Stimulated activated memory B cell treated with anti-CD40 and anti-IgM and Interleukin-4, amounts not matched to agents 10 μg/mL and 1 μg/mL and 100 μg/mL, for 72 hours (primary cell): ENCODE results near the gene TTC23.

ENCODE experiments used
- ATAC-seq: fragments of 150-1000 bp; cut with Tn5 transposase; 2 replicates; pipeline ENCODE4 v1.10.0; 2021
- H3K27ac Mint-ChIP-seq: one replicate; pipeline ENCODE4 v1.8.0; 2022; ENCODE audit warnings: mild to moderate bottlenecking, mixed read lengths
- H3K27me3 Mint-ChIP-seq: one replicate; pipeline ENCODE4 v1.8.0; 2022; ENCODE audit warnings: mixed read lengths
- H3K36me3 Mint-ChIP-seq: one replicate; pipeline ENCODE4 v1.8.0; 2022; ENCODE audit warnings: mixed read lengths
- H3K4me1 Mint-ChIP-seq: one replicate; pipeline ENCODE4 v1.8.0; 2022; ENCODE audit warnings: mixed read lengths
- H3K4me3 Mint-ChIP-seq: one replicate; pipeline ENCODE4 v1.8.0; 2022; ENCODE audit warnings: mild to moderate bottlenecking, moderate library complexity, mixed read lengths
- H3K9me3 Mint-ChIP-seq: one replicate; pipeline ENCODE4 v1.8.0; 2022; ENCODE audit warnings: mixed read lengths

Gene TTC23

DNA sequence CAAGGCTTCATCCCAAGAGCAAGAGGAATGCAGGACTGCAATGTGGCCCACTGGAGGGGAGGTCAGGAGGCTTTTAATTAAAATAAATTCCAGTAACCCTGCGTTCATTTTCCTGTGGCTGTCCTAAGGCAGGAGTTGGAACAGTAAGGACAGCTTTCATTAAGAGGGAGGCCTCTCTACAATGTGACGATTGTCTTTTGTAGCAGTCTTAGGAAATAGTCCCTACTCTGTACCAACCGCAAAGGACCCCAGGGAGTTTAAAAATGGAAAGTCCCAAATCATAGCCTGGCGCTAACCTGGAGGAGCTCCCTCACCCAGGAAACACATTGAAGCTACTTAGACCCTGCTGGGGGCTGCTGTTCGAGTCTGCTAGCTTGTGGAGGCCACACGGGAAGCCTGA, 81.7 kb downstream of the TTC23 start:
- Mint-ChIP-seq H3K27me3 (no peaks in the 10 kb centered on the region), H3K4me1 (peaks cover 29% of the 10 kb centered on the region), H3K9me3 (no peaks in the 10 kb centered on the region), H3K4me3 (no peak overlapping the region), H3K27ac (no peak overlapping the region), H3K36me3 (no peaks in the 10 kb centered on the region)
- ATAC-seq, result peak; percentile 69

DNA sequence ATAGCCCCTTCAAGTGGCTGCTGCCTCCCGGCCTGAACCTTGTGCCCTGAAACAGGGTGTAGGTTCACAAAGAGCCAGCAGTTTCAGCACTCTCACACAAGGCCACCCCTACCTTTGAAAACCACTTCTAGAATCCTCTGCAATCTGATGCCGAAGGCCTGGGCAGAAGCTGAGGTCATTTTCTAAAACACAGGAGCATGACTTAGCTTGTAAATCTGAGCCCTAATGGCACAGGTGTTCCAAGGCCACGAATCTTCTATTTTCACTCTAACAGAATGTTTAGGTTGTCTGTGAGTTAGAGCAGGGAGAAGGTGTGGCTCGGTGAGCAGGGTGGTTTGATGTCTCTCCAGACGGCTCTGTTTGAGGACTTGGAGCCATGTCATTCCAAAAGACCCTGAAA, 82.2 kb downstream of the TTC23 start:
- no peak for ATAC-seq
- Mint-ChIP-seq H3K4me1 (peaks cover 30% of the 10 kb centered on the region), H3K27ac (no peak overlapping the region)

DNA sequence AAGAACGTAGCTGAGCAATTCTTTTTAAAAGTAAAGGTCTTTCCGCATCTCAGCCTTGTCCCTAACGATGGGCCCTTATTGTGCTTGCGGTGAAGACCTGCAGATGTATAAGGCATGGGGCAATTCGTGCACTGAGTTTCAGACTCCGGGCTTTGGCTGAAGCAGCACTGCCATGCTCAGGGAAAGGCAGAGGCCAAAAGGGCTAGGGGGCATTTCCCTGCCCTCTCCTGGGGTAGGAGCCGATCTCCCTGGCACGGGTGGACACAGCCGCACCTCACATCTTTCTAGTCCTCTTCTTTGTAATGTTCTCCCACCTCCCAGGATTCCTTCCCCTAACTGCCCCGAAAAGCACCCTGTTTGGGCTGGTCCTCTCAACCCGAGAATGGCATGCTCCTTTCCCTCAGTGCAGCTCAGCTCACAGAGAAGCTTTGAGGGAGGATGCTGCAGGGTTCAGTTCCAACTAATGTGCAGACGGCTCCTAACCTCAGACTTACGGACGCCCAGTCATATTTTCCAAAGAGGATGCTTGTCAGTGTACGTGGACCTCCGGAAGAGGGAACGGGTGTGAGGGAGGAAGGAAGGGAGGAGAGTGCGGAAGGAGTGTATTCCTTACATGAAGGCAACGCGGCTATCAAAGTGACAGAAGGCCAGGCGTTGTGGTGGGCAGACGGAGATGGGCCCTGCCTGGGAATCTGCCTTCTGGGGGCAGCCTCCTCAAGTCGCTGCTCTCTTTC, 83.3 kb downstream of the TTC23 start:
- Mint-ChIP-seq H3K4me3 (no peak overlapping the region), H3K9me3 (no peaks in the 10 kb centered on the region), H3K27me3 (no peaks in the 10 kb centered on the region), H3K27ac (no peak overlapping the region), H3K36me3 (no peaks in the 10 kb centered on the region), H3K4me1 (peaks cover 30% of the 10 kb centered on the region)
- no peak for ATAC-seq

More for the DNA sequence above, 82.2 kb downstream of the TTC23 start:
- H3K4me3 Mint-ChIP-seq, result no peak overlapping the region
- H3K36me3 Mint-ChIP-seq, result no peaks in the 10 kb centered on the region
- no peaks in the 10 kb centered on the region for H3K9me3 Mint-ChIP-seq
- H3K27me3 Mint-ChIP-seq, result no peaks in the 10 kb centered on the region

DNA sequence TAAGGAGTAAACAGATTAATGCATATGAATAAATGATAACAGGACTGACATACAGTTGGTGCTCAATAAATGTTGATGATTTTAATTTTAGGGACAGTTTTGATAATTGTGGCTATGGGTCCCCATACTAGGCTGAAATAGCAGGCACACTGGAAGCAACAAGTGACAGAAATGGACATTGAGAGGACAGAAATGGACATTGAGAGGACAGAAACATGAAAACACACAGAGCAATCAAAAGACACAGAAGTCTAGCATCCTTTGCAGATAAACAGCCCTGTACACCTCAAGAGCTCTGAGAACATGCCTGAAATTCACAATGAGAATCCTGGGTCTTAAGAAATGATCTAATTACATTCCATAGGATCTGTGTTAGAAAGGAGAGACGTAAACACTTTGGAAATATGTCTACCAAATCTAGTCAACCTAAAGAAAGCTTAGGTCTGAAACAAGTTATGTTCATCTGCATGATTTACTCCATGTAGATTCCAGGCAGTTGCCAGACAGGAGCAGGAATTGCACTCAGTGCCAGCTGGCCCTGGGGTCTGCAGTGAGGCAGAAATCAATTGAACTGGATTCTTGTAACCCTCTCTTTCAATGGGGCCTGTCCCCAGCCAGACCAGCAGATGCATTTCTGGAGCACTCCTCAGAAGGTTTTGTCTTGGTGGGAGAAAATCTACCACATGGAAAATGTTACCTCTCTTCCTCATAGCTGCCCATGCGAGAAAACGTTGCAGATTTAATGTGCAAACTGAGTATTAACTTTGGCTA, 84.2 kb downstream of the TTC23 start:
- Mint-ChIP-seq H3K9me3 (no peaks in the 10 kb centered on the region), H3K4me1 (peaks cover 30% of the 10 kb centered on the region), H3K27me3 (no peaks in the 10 kb centered on the region), H3K27ac (no peak overlapping the region), H3K36me3 (no peaks in the 10 kb centered on the region), H3K4me3 (no peak overlapping the region)
- no peak for ATAC-seq

DNA sequence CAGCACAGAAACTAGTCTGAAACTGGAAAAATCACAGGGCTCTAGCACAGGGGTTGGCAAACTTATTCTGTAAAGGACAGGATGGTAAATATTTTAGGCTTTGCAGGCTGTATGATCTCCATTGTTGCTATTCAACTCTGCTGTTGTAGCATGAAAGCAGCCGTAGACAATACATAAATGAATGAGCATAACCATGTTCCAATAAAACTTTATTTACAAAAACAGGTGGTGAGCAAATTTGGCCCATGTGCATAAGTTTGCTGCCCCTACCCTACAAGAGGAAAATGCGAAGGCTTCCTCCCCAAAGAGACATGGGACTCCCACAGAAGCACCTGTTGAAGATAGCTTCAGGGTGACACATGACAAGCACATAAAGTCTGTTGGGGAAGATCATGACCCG, 85.3 kb downstream of the TTC23 start:
- no peak for ATAC-seq
- Mint-ChIP-seq H3K4me1 (peaks cover 27% of the 10 kb centered on the region), H3K4me3 (no peak overlapping the region), H3K27ac (no peak overlapping the region), H3K9me3 (no peaks in the 10 kb centered on the region), H3K36me3 (no peaks in the 10 kb centered on the region), H3K27me3 (no peaks in the 10 kb centered on the region)

DNA sequence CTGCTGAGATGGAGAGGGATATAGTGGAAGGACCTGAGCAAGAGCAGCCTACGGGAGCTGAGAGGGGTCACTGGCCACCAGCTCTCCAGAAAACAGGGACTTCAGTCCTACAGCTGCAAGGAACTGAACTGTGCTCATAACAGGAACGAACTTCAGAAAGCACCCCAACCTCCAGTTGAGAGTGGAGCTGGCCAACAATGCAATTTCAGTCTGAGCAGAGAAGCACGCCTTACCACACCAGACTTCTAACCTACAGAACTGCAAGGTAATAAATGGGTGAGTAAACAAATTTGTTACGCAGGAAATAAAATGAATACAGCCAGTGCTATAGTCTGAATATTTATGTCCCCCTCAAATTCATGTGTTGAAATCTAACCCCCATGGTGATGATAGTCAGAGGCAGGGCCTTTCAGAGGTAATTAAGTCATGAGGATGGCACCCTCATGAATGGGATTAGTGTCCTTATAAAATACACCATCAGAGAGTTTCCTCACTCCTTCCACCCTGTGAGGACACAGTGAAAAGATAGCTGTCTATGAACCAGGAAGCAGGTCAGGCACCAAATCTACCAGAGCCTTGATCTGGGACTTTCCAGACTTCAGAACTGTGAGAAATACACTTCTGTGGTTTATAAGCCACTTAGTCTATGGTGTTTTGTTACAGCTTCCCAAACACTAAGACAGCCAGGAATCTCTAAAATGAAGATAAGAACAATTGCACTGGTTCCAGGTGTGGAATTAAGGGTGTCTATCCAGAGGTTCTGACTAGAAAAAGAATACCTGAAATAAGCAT, 85.9 kb downstream of the TTC23 start:
- peaks cover 20% of the 10 kb centered on the region for H3K4me1 Mint-ChIP-seq

DNA sequence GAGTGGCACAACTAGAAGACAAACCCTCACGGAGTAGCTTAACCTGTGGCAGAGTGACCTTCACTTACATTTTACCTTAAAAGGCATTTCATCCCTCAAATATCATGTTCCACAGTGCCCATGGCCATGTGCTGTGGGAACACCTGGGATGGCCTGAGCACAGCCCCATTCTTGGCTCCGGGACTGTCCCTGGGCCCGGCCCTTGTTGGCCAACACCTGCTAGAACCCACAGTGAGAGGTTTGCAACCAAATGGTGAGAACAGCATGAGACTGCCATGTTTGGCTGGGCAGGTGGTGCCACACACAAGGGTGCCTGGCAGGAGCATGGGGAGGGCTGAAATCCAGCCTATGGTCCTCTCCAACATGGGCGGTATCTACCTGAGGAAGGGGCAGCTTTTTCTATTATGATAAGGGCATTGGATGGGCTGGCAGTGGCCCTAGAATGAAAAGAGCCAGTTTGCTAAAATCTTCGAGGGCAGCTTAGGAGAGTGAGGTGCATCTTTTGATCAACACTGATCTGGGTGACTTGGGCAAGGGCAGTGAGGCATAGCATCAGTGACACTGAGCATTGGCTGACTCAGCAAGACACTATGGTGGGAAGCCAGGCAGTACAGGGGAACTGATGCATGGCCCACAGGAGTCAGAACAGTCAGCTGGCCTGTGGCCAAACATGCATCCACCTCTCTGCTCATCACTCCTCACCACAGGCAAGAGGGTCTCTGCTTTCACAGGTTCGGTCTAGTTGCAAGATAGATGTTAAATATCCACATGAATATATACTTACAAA, 90.6 kb downstream of the TTC23 start:
- no peak overlapping the region for H3K4me3 Mint-ChIP-seq
- peak; percentile 48 for ATAC-seq
- no peak overlapping the region for H3K27ac Mint-ChIP-seq
- peaks cover 7% of the 10 kb centered on the region for H3K4me1 Mint-ChIP-seq
- no peaks in the 10 kb centered on the region for H3K27me3 Mint-ChIP-seq
- H3K36me3 Mint-ChIP-seq, result no peaks in the 10 kb centered on the region
- no peaks in the 10 kb centered on the region for H3K9me3 Mint-ChIP-seq

More for the DNA sequence above, 85.9 kb downstream of the TTC23 start:
- Mint-ChIP-seq H3K27me3 (no peaks in the 10 kb centered on the region), H3K4me3 (no peak overlapping the region), H3K36me3 (no peaks in the 10 kb centered on the region), H3K27ac (no peak overlapping the region), H3K9me3 (no peaks in the 10 kb centered on the region)
- no peak for ATAC-seq

DNA sequence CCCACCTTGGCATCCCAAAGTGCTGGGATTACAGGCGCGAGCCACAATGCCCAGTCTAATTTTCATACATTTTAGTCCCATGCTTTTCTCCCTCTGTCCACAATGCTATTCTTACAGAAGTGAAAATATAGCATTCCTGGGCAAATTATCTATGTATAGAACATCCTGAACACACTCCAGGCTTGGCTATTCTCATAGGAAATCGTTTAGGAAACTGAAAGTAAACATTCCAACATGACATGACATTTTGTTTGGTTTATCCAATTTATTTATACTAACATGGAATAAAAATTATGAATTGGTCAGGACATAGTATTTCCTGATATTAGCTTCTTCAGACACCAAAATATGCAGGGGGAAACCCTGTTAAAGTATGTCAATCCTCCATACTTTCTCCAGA, 91.9 kb downstream of the TTC23 start:
- no peak overlapping the region for H3K27ac Mint-ChIP-seq
- H3K9me3 Mint-ChIP-seq, result no peaks in the 10 kb centered on the region
- H3K27me3 Mint-ChIP-seq, result no peaks in the 10 kb centered on the region
- no peaks in the 10 kb centered on the region for H3K4me1 Mint-ChIP-seq
- ATAC-seq, result no peak
- H3K4me3 Mint-ChIP-seq, result no peak overlapping the region
- H3K36me3 Mint-ChIP-seq, result no peaks in the 10 kb centered on the region

DNA sequence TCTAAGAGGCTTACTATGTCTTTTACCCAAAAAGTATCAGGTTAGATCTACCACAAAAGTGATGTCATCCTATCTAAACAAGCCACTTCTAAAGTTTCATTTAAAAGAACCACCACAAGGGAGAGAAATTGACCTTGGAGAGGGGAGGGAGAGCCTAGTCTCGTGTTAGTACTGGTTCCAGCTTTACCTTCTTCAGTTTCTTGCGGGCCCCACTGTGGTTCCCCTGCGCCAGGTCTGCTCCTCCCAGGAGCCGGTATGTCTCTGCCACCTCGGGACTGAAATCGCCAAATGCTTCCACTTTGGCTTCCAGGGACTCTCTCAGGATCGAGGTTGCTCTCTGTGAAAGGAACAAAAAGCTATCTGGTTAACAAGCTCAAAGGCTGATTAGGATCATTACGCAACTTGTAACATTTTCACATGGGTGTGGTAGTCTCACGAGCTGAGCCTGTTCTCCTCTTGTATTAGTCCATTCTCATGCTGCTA, 93.4 kb downstream of the TTC23 start:
- Mint-ChIP-seq H3K27me3 (no peaks in the 10 kb centered on the region), H3K9me3 (no peaks in the 10 kb centered on the region), H3K4me1 (no peaks in the 10 kb centered on the region), H3K36me3 (no peaks in the 10 kb centered on the region), H3K4me3 (no peak overlapping the region), H3K27ac (no peak overlapping the region)
- ATAC-seq, result no peak

DNA sequence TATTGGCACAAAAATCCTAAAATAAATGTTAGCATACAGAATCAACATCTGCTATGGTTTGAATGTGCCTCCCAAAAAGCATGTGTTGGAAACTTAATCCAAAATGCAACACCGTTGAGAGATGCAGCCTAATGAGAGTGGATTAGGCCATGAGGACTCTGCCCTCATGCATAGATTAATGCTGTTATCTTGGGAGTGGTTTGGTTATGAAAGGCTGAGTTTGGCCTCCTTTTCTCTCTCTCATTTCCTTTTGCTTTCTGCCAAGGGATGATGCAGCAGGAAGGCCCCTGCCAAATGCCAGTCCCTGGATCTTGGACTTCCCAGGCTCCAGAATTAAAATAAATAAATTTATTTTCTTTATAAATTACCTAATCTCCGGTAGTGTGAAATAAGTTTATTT, 95.1 kb downstream of the TTC23 start:
- no peaks in the 10 kb centered on the region for H3K9me3 Mint-ChIP-seq

DNA sequence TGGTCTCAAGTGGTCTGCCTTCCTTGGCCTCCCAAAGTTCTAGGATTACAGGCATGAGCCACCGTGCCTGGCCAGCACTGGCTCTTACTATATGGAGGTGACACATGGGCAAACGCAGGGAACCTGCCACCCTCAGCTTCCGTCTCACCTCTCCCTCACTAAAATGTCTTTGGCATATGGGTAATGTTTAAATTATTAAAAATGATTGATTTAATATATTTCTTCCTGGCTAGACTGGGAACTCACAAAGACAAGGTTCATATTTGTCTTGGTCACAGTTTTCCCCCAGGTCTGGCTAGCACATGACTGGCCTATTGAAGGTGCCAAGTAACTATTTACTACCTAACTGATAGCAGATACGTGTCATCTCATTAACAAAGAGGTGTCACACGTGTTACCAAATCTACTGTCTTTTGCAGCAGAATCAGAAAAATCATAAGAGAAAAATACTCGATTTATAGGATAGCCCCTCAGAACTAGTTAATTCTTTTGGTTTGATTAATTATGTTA, 96.3 kb downstream of the TTC23 start:
- Mint-ChIP-seq H3K4me1 (no peaks in the 10 kb centered on the region), H3K4me3 (no peak overlapping the region), H3K36me3 (no peaks in the 10 kb centered on the region), H3K27ac (no peak overlapping the region), H3K27me3 (no peaks in the 10 kb centered on the region), H3K9me3 (no peaks in the 10 kb centered on the region)
- ATAC-seq, result no peak

More for the DNA sequence above, 95.1 kb downstream of the TTC23 start:
- H3K36me3 Mint-ChIP-seq, result no peaks in the 10 kb centered on the region
- no peak for ATAC-seq
- no peak overlapping the region for H3K27ac Mint-ChIP-seq
- no peak overlapping the region for H3K4me3 Mint-ChIP-seq
- no peaks in the 10 kb centered on the region for H3K4me1 Mint-ChIP-seq
- no peaks in the 10 kb centered on the region for H3K27me3 Mint-ChIP-seq

DNA sequence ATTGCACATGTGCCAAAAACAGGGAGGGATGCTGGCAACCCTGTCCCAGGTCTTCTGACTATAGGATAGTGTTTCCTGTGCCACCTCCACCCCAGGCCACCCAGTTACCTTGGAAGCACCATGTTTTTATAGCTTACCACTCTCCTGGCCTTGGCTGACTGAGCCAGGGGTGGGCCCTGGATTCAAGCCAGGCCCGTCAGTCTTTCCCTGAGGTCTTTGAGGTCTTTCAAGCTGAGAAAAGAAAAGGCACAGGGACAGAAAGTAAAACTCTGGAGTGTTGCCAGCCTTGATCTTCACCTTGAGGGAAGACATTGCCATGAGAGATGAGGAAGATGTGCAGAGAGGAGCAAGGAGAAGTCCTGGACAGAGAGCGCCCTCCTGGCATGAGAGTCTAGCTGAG, 98.2 kb downstream of the TTC23 start:
- H3K27me3 Mint-ChIP-seq, result peaks cover 7% of the 10 kb centered on the region
- H3K36me3 Mint-ChIP-seq, result no peaks in the 10 kb centered on the region
- H3K4me3 Mint-ChIP-seq, result no peak overlapping the region
- no peaks in the 10 kb centered on the region for H3K9me3 Mint-ChIP-seq
- ATAC-seq, result no peak
- H3K4me1 Mint-ChIP-seq, result no peaks in the 10 kb centered on the region
- no peak overlapping the region for H3K27ac Mint-ChIP-seq

DNA sequence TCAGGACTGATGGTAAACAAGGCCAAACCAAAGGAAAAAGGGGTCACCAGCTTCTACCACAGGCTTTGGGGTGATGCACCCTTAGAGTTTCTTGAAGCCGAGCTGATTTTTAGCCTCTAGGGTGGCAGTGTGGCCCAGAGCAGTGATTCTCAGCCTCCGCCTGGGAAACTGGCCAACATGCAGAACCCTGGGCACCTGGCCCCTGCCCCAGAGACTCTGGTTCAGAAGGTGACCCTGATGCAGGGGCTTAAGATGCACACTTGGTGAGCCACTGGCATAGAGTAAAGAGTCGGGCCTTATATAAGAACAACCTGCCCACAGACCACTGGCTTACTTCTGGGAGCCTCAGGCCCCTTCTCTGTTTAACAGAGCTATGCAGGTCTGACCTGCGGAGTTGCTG, 100.0 kb downstream of the TTC23 start:
- ATAC-seq, result peak; percentile 34
- H3K4me1 Mint-ChIP-seq, result no peaks in the 10 kb centered on the region
- H3K4me3 Mint-ChIP-seq, result no peak overlapping the region
- H3K36me3 Mint-ChIP-seq, result no peaks in the 10 kb centered on the region
- H3K27ac Mint-ChIP-seq, result no peak overlapping the region
- H3K27me3 Mint-ChIP-seq, result peaks cover 23% of the 10 kb centered on the region
- no peaks in the 10 kb centered on the region for H3K9me3 Mint-ChIP-seq

DNA sequence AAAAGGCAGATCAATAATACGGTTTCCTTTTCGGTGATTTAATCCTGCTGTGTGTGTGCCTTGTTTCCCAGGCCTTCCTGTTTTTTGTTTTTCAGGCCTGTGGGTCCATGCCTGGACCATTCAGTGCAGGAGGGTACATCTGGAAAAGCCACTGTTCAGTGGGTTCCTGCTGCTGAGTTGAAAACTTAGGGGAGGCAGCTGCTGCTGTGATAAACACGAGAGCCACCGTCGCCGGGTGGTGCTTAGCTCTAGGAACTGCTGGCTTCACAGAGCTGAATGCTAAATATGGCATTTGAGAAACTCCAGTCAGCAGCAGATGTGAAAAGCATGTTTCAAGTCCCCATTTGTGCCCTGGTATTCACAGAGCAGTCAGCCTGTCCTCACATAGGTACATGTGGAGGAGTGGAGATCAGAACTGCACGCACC, 100.5 kb downstream of the TTC23 start:
- Mint-ChIP-seq H3K9me3 (no peaks in the 10 kb centered on the region), H3K27me3 (peaks cover 23% of the 10 kb centered on the region), H3K4me3 (no peak overlapping the region), H3K4me1 (no peaks in the 10 kb centered on the region), H3K27ac (no peak overlapping the region), H3K36me3 (no peaks in the 10 kb centered on the region)
- no peak for ATAC-seq
